OCI-M1 (cell line): Measurements from ENCODE around the gene EPHX1.

Experiments
- DNase-seq: peaks from one replicate; lab custom pipeline; 2025; lab: John Stamatoyannopoulos, UW

The EPHX1 gene

GRCh38 chr1:225861834-225862580 is 52.1 kb downstream of the EPHX1 start:
- DNase-seq = no peak

GRCh38 chr1:225862581-225862950 is 52.6 kb downstream of the EPHX1 start:
- no peak for DNase-seq

- no peak for DNase-seq
These were observed 53.2 kb downstream of the EPHX1 start for GRCh38 chr1:225863167-225863566.

GRCh38 chr1:225865514-225865913 is 55.6 kb downstream of the EPHX1 start:
- no peak for DNase-seq

GRCh38 chr1:225866061-225866837 is 56.3 kb downstream of the EPHX1 start:
- DNase-seq = peak; percentile 74

GRCh38 chr1:225866981-225867380 is 57.1 kb downstream of the EPHX1 start:
- DNase-seq = no peak

GRCh38 chr1:225868631-225869330 is 58.9 kb downstream of the EPHX1 start:
- DNase-seq = no peak

- no peak for DNase-seq
These were observed 61.0 kb downstream of the EPHX1 start for GRCh38 chr1:225870911-225871310.

GRCh38 chr1:225871359-225872074 is 61.6 kb downstream of the EPHX1 start:
- peak; percentile 59 for DNase-seq

GRCh38 chr1:225872075-225872430 is 62.1 kb downstream of the EPHX1 start:
- DNase-seq = no peak

GRCh38 chr1:225873281-225873850 is 63.4 kb downstream of the EPHX1 start:
- no peak for DNase-seq

GRCh38 chr1:225874431-225874830 is 64.5 kb downstream of the EPHX1 start:
- no peak for DNase-seq

GRCh38 chr1:225875044-225875815 is 65.3 kb downstream of the EPHX1 start:
- DNase-seq = no peak

GRCh38 chr1:225876900-225877510 is 67.1 kb downstream of the EPHX1 start:
- DNase-seq = no peak

- peak; percentile 58 for DNase-seq
These were observed 67.7 kb downstream of the EPHX1 start for GRCh38 chr1:225877580-225877979.

GRCh38 chr1:225878282-225878681 is 68.4 kb downstream of the EPHX1 start:
- no peak for DNase-seq

- DNase-seq = no peak
These were observed 69.7 kb downstream of the EPHX1 start for GRCh38 chr1:225879521-225880221.

GRCh38 chr1:225880222-225880588 is 70.3 kb downstream of the EPHX1 start:
- DNase-seq = no peak

- DNase-seq = peak; percentile 27
These were observed 70.7 kb downstream of the EPHX1 start for GRCh38 chr1:225880636-225881035.
